Mesodermal cell (in vitro differentiated cells): Measurements from ENCODE around the gene SLC35F4.
"Not testable (repeated sequence)": the region's sequence is repeated elsewhere in the genome, so short reads cannot be mapped to it uniquely, and the experiment has no call there.

Source experiments
- H3K27ac ChIP-seq: 2 replicates; pipeline ENCODE4 v1.7.0; 2013; ENCODE audit warnings: mild to moderate bottlenecking, low read depth, low read length, moderate library complexity; ENCODE audit not compliant: severe bottlenecking
- H3K36me3 ChIP-seq: 2 replicates; pipeline ENCODE4 v1.7.1; 2013; ENCODE audit warnings: mild to moderate bottlenecking, low read length, moderate library complexity; ENCODE audit not compliant: control insufficient read depth, insufficient read depth
- H3K4me1 ChIP-seq: one replicate; pipeline ENCODE4 v1.7.1; 2013; ENCODE audit warnings: mild to moderate bottlenecking, low read length; ENCODE audit not compliant: insufficient read depth, control insufficient read depth, poor library complexity, severe bottlenecking
- H3K4me3 ChIP-seq: 2 replicates; pipeline ENCODE4 v1.7.0; 2013; ENCODE audit warnings: low read length, control low read depth, mild to moderate bottlenecking; ENCODE audit not compliant: insufficient read depth, poor library complexity, severe bottlenecking; ENCODE audit errors: extremely low read depth
- H3K9me3 ChIP-seq: 2 replicates; pipeline ENCODE4 v1.7.1; 2013; ENCODE audit warnings: mild to moderate bottlenecking, low read length, moderate library complexity; ENCODE audit not compliant: control insufficient read depth
- whole genome bisulfite sequencing, 2 experiments: methylation state at CpG; one replicate each; pipeline ENCODE4 v1.1.5; 2013; ENCODE audit warnings: missing lambda C conversion rate in 2 of 2; ENCODE audit not compliant: insufficient coverage in 2 of 2; 5-methylcytosine and 5-hydroxymethylcytosine counted together

The SLC35F4 gene

GRCh38 chr14:57752142-57752695 is 113.7 kb downstream of the SLC35F4 start:
- H3K4me3 ChIP-seq, H3K9me3 ChIP-seq, H3K27ac ChIP-seq, H3K36me3 ChIP-seq, H3K4me1 ChIP-seq: not testable (repeated sequence)
- WGBS, 2 experiments: 73% methylated on average over 3 of the region's 11 CpGs; no CpG with 5 or more reads in 1 of the 2 experiments

GRCh38 chr14:57751400-57751799 is 114.5 kb downstream of the SLC35F4 start:
- no peaks in the 10 kb centered on the region for H3K9me3 ChIP-seq
- no peaks in the 10 kb centered on the region for H3K4me1 ChIP-seq
- H3K4me3 ChIP-seq: no peak overlapping the region
- no peak overlapping the region for H3K27ac ChIP-seq
- H3K36me3 ChIP-seq: no peaks in the 10 kb centered on the region
- 100% methylated on average over 3 of the region's 3 CpGs for WGBS, 2 experiments

- Histone ChIP-seq H3K4me3 (no peak overlapping the region), H3K36me3 (no peaks in the 10 kb centered on the region), H3K9me3 (no peaks in the 10 kb centered on the region), H3K27ac (no peak overlapping the region), H3K4me1 (no peaks in the 10 kb centered on the region)
- WGBS, 2 experiments: 85% methylated on average over 3 of the region's 3 CpGs; no CpG with 5 or more reads in 1 of the 2 experiments
Measured at GRCh38 chr14:57749267-57749666, 116.6 kb downstream of the SLC35F4 start.

- H3K4me1 ChIP-seq: no peaks in the 10 kb centered on the region
- no CpG with 5 or more reads among the region's 1 CpG for WGBS, 2 experiments
Measured at GRCh38 chr14:57748279-57748678, 117.6 kb downstream of the SLC35F4 start.

GRCh38 chr14:57747036-57747435 is 118.9 kb downstream of the SLC35F4 start:
- H3K9me3 ChIP-seq: no peaks in the 10 kb centered on the region

More at GRCh38 chr14:57748279-57748678, 117.6 kb downstream of the SLC35F4 start:
- H3K27ac ChIP-seq: no peak overlapping the region
- no peaks in the 10 kb centered on the region for H3K36me3 ChIP-seq
- no peak overlapping the region for H3K4me3 ChIP-seq
- no peaks in the 10 kb centered on the region for H3K9me3 ChIP-seq

GRCh38 chr14:57746563-57746962 is 119.3 kb downstream of the SLC35F4 start:
- no peak overlapping the region for H3K27ac ChIP-seq
- no peaks in the 10 kb centered on the region for H3K9me3 ChIP-seq
- no peaks in the 10 kb centered on the region for H3K36me3 ChIP-seq
- WGBS, 2 experiments: 83% methylated on average over 1 of the region's 1 CpG; no CpG with 5 or more reads in 1 of the 2 experiments
- no peak overlapping the region for H3K4me3 ChIP-seq
- H3K4me1 ChIP-seq: no peaks in the 10 kb centered on the region

More at GRCh38 chr14:57747036-57747435, 118.9 kb downstream of the SLC35F4 start:
- Histone ChIP-seq H3K36me3 (no peaks in the 10 kb centered on the region), H3K27ac (no peak overlapping the region), H3K4me1 (no peaks in the 10 kb centered on the region), H3K4me3 (no peak overlapping the region)
- WGBS, 2 experiments: 84 to 97% methylated on average over 3 of the region's 4 CpGs

- no peaks in the 10 kb centered on the region for H3K4me1 ChIP-seq
- no peaks in the 10 kb centered on the region for H3K36me3 ChIP-seq
- H3K27ac ChIP-seq: no peak overlapping the region
- H3K9me3 ChIP-seq: no peaks in the 10 kb centered on the region
- H3K4me3 ChIP-seq: no peak overlapping the region
- 80 to 100% methylated on average over 1 of the region's 2 CpGs for WGBS, 2 experiments
Measured at GRCh38 chr14:57739516-57739915, 126.4 kb downstream of the SLC35F4 start.

- WGBS, 2 experiments: 71 to 92% methylated on average over 3 of the region's 3 CpGs
- Histone ChIP-seq H3K9me3 (no peaks in the 10 kb centered on the region), H3K4me1 (no peaks in the 10 kb centered on the region), H3K36me3 (no peaks in the 10 kb centered on the region), H3K27ac (no peak overlapping the region), H3K4me3 (no peak overlapping the region)
Measured at GRCh38 chr14:57737598-57737997, 128.3 kb downstream of the SLC35F4 start.

- WGBS, 2 experiments: 74 to 82% methylated on average over 2 to 4 of the region's 4 CpGs
- H3K9me3 ChIP-seq: no peaks in the 10 kb centered on the region
- no peak overlapping the region for H3K4me3 ChIP-seq
- no peaks in the 10 kb centered on the region for H3K36me3 ChIP-seq
- H3K4me1 ChIP-seq: no peaks in the 10 kb centered on the region
- H3K27ac ChIP-seq: no peak overlapping the region
Measured at GRCh38 chr14:57736391-57736790, 129.5 kb downstream of the SLC35F4 start.

GRCh38 chr14:57735276-57735675 is 130.6 kb downstream of the SLC35F4 start:
- Histone ChIP-seq H3K4me3 (no peak overlapping the region), H3K9me3 (no peaks in the 10 kb centered on the region), H3K27ac (no peak overlapping the region), H3K36me3 (no peaks in the 10 kb centered on the region), H3K4me1 (no peaks in the 10 kb centered on the region)
- WGBS, 2 experiments: 83 to 100% methylated on average over 1 of the region's 1 CpG

GRCh38 chr14:57732463-57733285 is 133.2 kb downstream of the SLC35F4 start:
- WGBS, 2 experiments: 100% methylated on average over 1 of the region's 3 CpGs; no CpG with 5 or more reads in 1 of the 2 experiments
- H3K27ac ChIP-seq: no peak overlapping the region
- H3K9me3 ChIP-seq: no peaks in the 10 kb centered on the region
- H3K4me3 ChIP-seq: no peak overlapping the region
- H3K36me3 ChIP-seq: no peaks in the 10 kb centered on the region
- H3K4me1 ChIP-seq: no peaks in the 10 kb centered on the region
